SK-N-SH (cell line): Measurements from ENCODE around the gene SFXN5. TPM values are rescaled to one million over a fixed set of nuclear protein-coding genes. Genes with fewer than 3 reads are reported as not detected.
A peak's percentile ranks its signal among the peaks of the same experiment; 100 is the strongest.

Source experiments
- CTCF ChIA-PET: fragments of 300-600, 350-600 bp; formaldehyde crosslinking; extraction: SDS; loops from one replicate; lab custom pipeline; 2021; lab: Yijun Ruan, JAX
- POLR2A ChIA-PET: fragments of 350-600 bp; sonication (Branson Sonifier 250); formaldehyde crosslinking; extraction: SDS; loops from one replicate; lab custom pipeline; 2020; ENCODE audit warnings: antibody characterized with exemption, inconsistent platforms; lab: Yijun Ruan, JAX
- DNase-seq: peaks from one replicate; pipeline ENCODE4 v3.0.0; 2012
- H2AFZ ChIP-seq: fragments of 200-600 bp; sonication (generic); 2 replicates; pipeline ENCODE4 v1.8.1; 2016; ENCODE audit warnings: antibody characterized with exemption, mild to moderate bottlenecking, low read depth
- H3F3A ChIP-seq: fragments of 200-600 bp; sonication (generic); replicated peaks from 2 replicates; pipeline ENCODE3; 2016; ENCODE audit warnings: antibody characterized with exemption, mild to moderate bottlenecking; ENCODE audit not compliant: insufficient read depth
- H3K27ac ChIP-seq, 2 experiments: fragments of 200-500 bp in 1 of 2; fragments of 200-600 bp in 1 of 2; sonication (Bioruptor generic) in 1 of 2; sonication (generic), shearing (Covaris generic) in 1 of 2; 2 replicates each; pipeline versions ENCODE4 v1.5.1 to v1.6.1; 2014 to 2016; ENCODE audit warnings: low read depth in 2 of 2, inconsistent platforms in 1 of 2, low read length in 1 of 2, mild to moderate bottlenecking in 1 of 2, mixed read lengths in 1 of 2
- H3K27me3 ChIP-seq: fragments of 200-600 bp; sonication (generic), shearing (Covaris generic); 2 replicates; pipeline ENCODE4 v1.6.1; 2016; ENCODE audit warnings: mixed run types; ENCODE audit not compliant: insufficient read depth
- H3K36me3 ChIP-seq, 2 experiments: fragments of 200-500 bp in 1 of 2; fragments of 200-600 bp in 1 of 2; sonication (Bioruptor generic) in 1 of 2; sonication (generic) in 1 of 2; replicated peaks in 1 of 2; 2 replicates each; pipeline versions ENCODE3 to v1.5.1; 2014 to 2016; ENCODE audit warnings: low read length in 1 of 2, mild to moderate bottlenecking in 1 of 2; ENCODE audit not compliant: insufficient read depth in 2 of 2, control insufficient read depth in 1 of 2
- H3K4me1 ChIP-seq, 2 experiments: fragments of 200-500 bp in 1 of 2; fragments of 200-600 bp in 1 of 2; sonication (Bioruptor generic) in 1 of 2; sonication (generic), shearing (Covaris generic) in 1 of 2; 2 replicates each; pipeline versions ENCODE4 v1.5.1 to v1.6.1; 2014 to 2016; ENCODE audit warnings: low read depth in 1 of 2, low read length in 1 of 2, mixed run types in 1 of 2; ENCODE audit not compliant: insufficient read depth in 2 of 2, control insufficient read depth in 1 of 2
- H3K4me2 ChIP-seq: fragments of 200-600 bp; sonication (generic), shearing (Covaris generic); 2 replicates; pipeline ENCODE4 v1.6.1; 2017; ENCODE audit warnings: mixed run types
- H3K4me3 ChIP-seq, 2 experiments: fragments of 200-500 bp in 1 of 2; fragments of 200-600 bp in 1 of 2; sonication (Bioruptor generic) in 1 of 2; sonication (generic), shearing (Covaris generic) in 1 of 2; 2 replicates each; pipeline versions ENCODE4 v1.5.1 to v1.8.1; 2014 to 2016; ENCODE audit warnings: low read depth in 2 of 2, inconsistent platforms in 1 of 2, low read length in 1 of 2, mild to moderate bottlenecking in 1 of 2, mixed read lengths in 1 of 2, moderate library complexity in 1 of 2
- H3K79me2 ChIP-seq: fragments of 200-600 bp; sonication (generic); 2 replicates; pipeline ENCODE4 v1.8.1; 2017; ENCODE audit warnings: mild to moderate bottlenecking; ENCODE audit not compliant: insufficient read depth
- H3K9ac ChIP-seq: fragments of 200-600 bp; sonication (generic); 2 replicates; pipeline ENCODE4 v1.6.1; 2017; ENCODE audit warnings: mixed run types
- H3K9me2 ChIP-seq: fragments of 200-600 bp; sonication (generic); 2 replicates; pipeline ENCODE4 v1.6.1; 2017; ENCODE audit warnings: mixed run types
- H3K9me3 ChIP-seq: fragments of 200-600 bp; sonication (generic); 2 replicates; pipeline ENCODE4 v1.6.1; 2017; ENCODE audit warnings: mixed run types, mild to moderate bottlenecking, moderate library complexity
- H4K20me1 ChIP-seq: fragments of 200-600 bp; sonication (generic); 2 replicates; pipeline ENCODE4 v1.6.1; 2017; ENCODE audit warnings: mild to moderate bottlenecking, mixed run types; ENCODE audit not compliant: insufficient read depth
- CHD2 ChIP-seq: fragments of 150-350 bp; IDR thresholded peaks from 2 replicates; pipeline ENCODE4 v1.6.1; 2018; ENCODE audit warnings: low read length; ENCODE audit not compliant: partially characterized antibody
- EP300 ChIP-seq, 2 experiments: IDR thresholded peaks; 2 replicates each; pipeline versions ENCODE4 v1.4.0 to v1.6.1; 2012; ENCODE audit warnings: borderline replicate concordance in 1 of 2, low read depth in 1 of 2, low read length in 1 of 2
- GATA2 ChIP-seq: sonication (generic); formaldehyde crosslinking; IDR thresholded peaks from 2 replicates; pipeline ENCODE4 v1.5.0; 2020; ENCODE audit warnings: mild to moderate bottlenecking, missing genetic modification reagents
- MXI1 ChIP-seq: IDR thresholded peaks from 2 replicates; pipeline ENCODE4 v1.6.1; 2012; ENCODE audit warnings: mild to moderate bottlenecking, low read depth, low read length, improper control_type of control experiment
- NFIC ChIP-seq: IDR thresholded peaks from 2 replicates; pipeline ENCODE4 v1.4.0; 2012; ENCODE audit warnings: borderline replicate concordance
- NRF1 ChIP-seq: IDR thresholded peaks from 2 replicates; pipeline ENCODE4 v1.6.1; 2012; ENCODE audit warnings: low read depth, mild to moderate bottlenecking, low read length
- RCOR1 ChIP-seq: fragments of 150-350 bp; IDR thresholded peaks from 2 replicates; pipeline ENCODE4 v1.6.1; 2017; ENCODE audit warnings: antibody characterized with exemption, low read length
- SIN3A ChIP-seq: IDR thresholded peaks from 2 replicates; pipeline ENCODE4 v1.6.1; 2012; ENCODE audit warnings: low read depth, mild to moderate bottlenecking, low read length, moderate library complexity, borderline replicate concordance
- SMC3 ChIP-seq: IDR thresholded peaks from 2 replicates; pipeline ENCODE4 v1.6.1; 2012; ENCODE audit warnings: low read depth, low read length, improper control_type of control experiment
- TAF1 ChIP-seq: IDR thresholded peaks from 2 replicates; pipeline ENCODE4 v1.6.1; 2012; ENCODE audit warnings: low read depth, mild to moderate bottlenecking, low read length, moderate library complexity, borderline replicate concordance
- TCF12 ChIP-seq: IDR thresholded peaks from 2 replicates; pipeline ENCODE4 v1.4.0; 2012
- TEAD4 ChIP-seq: IDR thresholded peaks from 2 replicates; pipeline ENCODE4 v1.4.0; 2012; ENCODE audit warnings: mild to moderate bottlenecking, borderline replicate concordance; ENCODE audit not compliant: insufficient read depth
- ZBTB33 ChIP-seq: IDR thresholded peaks from 2 replicates; pipeline ENCODE4 v1.4.0; 2012; ENCODE audit warnings: low read depth, borderline replicate concordance
- WGBS: methylation state at CpG from one replicate; pipeline ENCODE4 v1.1.6; 2017; ENCODE audit warnings: low lambda C conversion rate; 5-methylcytosine and 5-hydroxymethylcytosine counted together
- polyA plus RNA-seq, 3 experiments: library from polyadenylated mRNA; depleted of rRNA; stranded (reverse); fragments of >200 nt; gene quantifications; 2 replicates each; pipeline ENCODE4 v1.2.3, GENCODE V29; 2012
- TF ChIP-seq, protein P1 (sequence below): IDR thresholded peaks from 2 replicates; pipeline ENCODE4 v1.4.0; 2012; ENCODE audit warnings: low read depth
- TF ChIP-seq, protein P2 (sequence below): IDR thresholded peaks from 2 replicates; pipeline ENCODE4; 2012
- TF ChIP-seq, protein P3 (sequence below): fragments of 150-350 bp; IDR thresholded peaks from 2 replicates; pipeline ENCODE4 v1.6.1; 2016; ENCODE audit warnings: mild to moderate bottlenecking, low read depth, low read length
- TF ChIP-seq, protein P4 (sequence below): IDR thresholded peaks from 2 replicates; pipeline ENCODE4 v1.4.0; 2012; ENCODE audit warnings: low read depth, borderline replicate concordance

Gene SFXN5
- polyA plus RNA-seq, 1 of the 3 experiments (the other 2 are of a cell fraction), result 9.9 TPM

DNA sequence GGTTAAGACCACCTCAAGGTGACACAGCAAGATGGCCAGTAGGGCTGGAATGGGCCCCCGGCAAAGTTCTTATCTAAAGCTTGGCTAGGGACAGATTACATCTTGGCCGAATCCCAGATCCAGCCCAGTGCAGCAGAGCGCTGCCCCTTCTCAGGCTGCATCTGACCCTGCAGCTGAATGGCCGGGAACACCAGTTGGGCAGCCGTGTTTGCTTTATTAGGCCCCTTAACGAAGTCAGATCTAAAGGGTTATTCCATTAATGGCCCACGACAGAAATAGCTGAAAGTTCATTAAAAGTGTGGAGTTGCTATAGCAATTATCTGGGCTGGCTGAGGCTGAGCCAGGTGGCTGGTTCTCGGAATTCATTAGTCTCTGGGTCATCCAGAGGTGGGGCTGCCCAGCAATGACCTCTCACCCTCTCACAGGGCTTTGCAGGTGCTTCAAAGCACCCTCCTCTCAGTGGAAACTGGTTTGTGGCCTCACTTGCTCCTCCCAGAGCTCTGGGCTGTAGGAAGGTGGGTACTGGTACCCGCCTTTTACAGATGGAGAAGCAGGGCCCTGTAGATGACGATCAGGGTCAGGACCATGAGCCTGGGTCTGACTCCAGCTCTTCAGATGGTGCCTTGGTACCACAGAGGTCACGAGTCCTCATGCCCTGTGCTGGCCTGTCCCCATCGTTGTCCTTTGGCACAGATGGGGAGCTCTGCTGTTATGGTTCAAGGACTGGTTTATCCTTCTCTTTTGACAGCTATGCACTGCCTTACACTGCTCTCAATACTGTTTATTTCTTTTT lies 85.4 kb downstream of the SFXN5 start:
- TF ChIP-seq TCF12 (no peak), GATA2 (CRISPR knock-in tag) (peak; percentile 79), SMC3 (no peak), NFIC (no peak), CHD2 (peak; percentile 50), EP300 (IDR thresholded peaks at IDR 0.05; ENCODE audit: borderline replicate concordance in 1 of 2, low read depth in 1 of 2, low read length in 1 of 2) (no peak; a peak in 1 of 4 replicates)
- TF ChIP-seq, protein P1, sequence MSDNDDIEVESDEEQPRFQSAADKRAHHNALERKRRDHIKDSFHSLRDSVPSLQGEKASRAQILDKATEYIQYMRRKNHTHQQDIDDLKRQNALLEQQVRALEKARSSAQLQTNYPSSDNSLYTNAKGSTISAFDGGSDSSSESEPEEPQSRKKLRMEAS, result no peak
- TF ChIP-seq, protein P2, sequence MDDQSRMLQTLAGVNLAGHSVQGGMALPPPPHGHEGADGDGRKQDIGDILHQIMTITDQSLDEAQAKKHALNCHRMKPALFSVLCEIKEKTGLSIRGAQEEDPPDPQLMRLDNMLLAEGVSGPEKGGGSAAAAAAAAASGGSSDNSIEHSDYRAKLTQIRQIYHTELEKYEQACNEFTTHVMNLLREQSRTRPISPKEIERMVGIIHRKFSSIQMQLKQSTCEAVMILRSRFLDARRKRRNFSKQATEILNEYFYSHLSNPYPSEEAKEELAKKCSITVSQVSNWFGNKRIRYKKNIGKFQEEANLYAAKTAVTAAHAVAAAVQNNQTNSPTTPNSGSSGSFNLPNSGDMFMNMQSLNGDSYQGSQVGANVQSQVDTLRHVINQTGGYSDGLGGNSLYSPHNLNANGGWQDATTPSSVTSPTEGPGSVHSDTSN, result no peak
- TF ChIP-seq, protein P3, sequence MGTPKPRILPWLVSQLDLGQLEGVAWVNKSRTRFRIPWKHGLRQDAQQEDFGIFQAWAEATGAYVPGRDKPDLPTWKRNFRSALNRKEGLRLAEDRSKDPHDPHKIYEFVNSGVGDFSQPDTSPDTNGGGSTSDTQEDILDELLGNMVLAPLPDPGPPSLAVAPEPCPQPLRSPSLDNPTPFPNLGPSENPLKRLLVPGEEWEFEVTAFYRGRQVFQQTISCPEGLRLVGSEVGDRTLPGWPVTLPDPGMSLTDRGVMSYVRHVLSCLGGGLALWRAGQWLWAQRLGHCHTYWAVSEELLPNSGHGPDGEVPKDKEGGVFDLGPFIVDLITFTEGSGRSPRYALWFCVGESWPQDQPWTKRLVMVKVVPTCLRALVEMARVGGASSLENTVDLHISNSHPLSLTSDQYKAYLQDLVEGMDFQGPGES, result no peak
- TF ChIP-seq, protein P4, sequence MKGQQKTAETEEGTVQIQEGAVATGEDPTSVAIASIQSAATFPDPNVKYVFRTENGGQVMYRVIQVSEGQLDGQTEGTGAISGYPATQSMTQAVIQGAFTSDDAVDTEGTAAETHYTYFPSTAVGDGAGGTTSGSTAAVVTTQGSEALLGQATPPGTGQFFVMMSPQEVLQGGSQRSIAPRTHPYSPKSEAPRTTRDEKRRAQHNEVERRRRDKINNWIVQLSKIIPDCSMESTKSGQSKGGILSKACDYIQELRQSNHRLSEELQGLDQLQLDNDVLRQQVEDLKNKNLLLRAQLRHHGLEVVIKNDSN, result no peak
- TF ChIP-seq, all 33 proteins: peak for 2
- DNase-seq, result peak; percentile 74
- ChIA-PET CTCF (interaction anchor here (0.7 to 6.3 kb wide), 12 partner anchors 8 to 227 kb away, joined by 3 to 66 read pairs (median 6); partner anchors contain the start of genes NOTO and SPR), POLR2A (no interaction called here)
- Histone ChIP-seq H3K79me2 (no peaks in the 10 kb centered on the region), H3K9ac (no peak overlapping the region), H3K9me2 (no peaks in the 10 kb centered on the region), H3K36me3 (no peaks in the 10 kb centered on the region), H2AFZ (no peak overlapping the region), H4K20me1 (no peaks in the 10 kb centered on the region), H3K4me3 (no peak overlapping the region), H3K9me3 (no peaks in the 10 kb centered on the region), H3F3A (no peaks in the 10 kb centered on the region), H3K4me2 (no peak overlapping the region), H3K27me3 (no peaks in the 10 kb centered on the region), H3K4me1 (peaks cover 0 to 53% of the 10 kb centered on the region in 2 experiments; a peak in 2 of 4 replicates), H3K27ac (peak overlapping the region in 1 of 2 experiments; percentile 67; a peak in 2 of 4 replicates)
- WGBS, result 56% methylated on average over 5 of the region's 12 CpGs

DNA sequence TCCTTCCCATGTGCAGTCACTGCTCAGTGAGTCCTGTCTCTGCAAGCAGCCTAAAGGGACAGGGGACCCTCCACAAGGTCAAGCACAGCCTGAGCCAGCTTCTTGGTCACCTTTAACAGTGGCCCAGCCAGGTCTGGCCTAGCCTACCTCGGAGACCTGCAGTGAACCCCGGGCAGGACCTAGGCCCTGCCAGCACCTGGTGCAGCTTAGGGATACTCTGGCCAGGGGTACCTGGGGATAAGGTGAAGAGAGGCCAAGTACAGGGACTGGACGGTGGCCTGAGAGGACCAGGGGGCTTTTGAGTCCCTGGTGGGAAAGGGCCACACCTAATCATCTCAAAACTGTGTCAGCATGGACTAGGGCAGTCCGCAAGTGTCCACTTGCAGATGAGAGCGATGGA lies 86.4 kb downstream of the SFXN5 start:
- WGBS, result 93% methylated on average over 5 of the region's 5 CpGs
- Histone ChIP-seq H3K9me3 (no peaks in the 10 kb centered on the region), H3K9me2 (no peaks in the 10 kb centered on the region), H3K4me3 (no peak overlapping the region), H3K79me2 (no peaks in the 10 kb centered on the region), H4K20me1 (no peaks in the 10 kb centered on the region), H3K27ac (no peak overlapping the region), H3K4me2 (no peak overlapping the region), H3K27me3 (no peaks in the 10 kb centered on the region), H3K36me3 (no peaks in the 10 kb centered on the region), H3K4me1 (peaks cover 0 to 50% of the 10 kb centered on the region in 2 experiments; a peak in 2 of 4 replicates), H3K9ac (no peak overlapping the region), H3F3A (no peaks in the 10 kb centered on the region), H2AFZ (no peak overlapping the region)
- DNase-seq, result no peak
- POLR2A ChIA-PET, result no interaction called here
- CTCF ChIA-PET, result interaction anchor here (0.8 to 6.3 kb wide), 10 partner anchors 9 to 228 kb away, joined by 3 to 66 read pairs (median 8); partner anchors contain the start of gene NOTO
- TF ChIP-seq MXI1 (no peak), RCOR1 (no peak), NRF1 (no peak), TAF1 (no peak), TEAD4 (no peak), ZBTB33 (no peak), CHD2 (no peak), SIN3A (no peak)
- TF ChIP-seq, protein P1, result no peak
- TF ChIP-seq, protein P2, result no peak
